Left cardiac atrium (tissue), 4 donors: ENCODE measurements around the gene KCNK1. TPM values are rescaled to one million over a fixed set of nuclear protein-coding genes. Genes with fewer than 3 reads are reported as not detected.
A peak's percentile ranks its signal among the peaks of the same experiment; 100 is the strongest.
"Not testable (repeated sequence)": the region's sequence is repeated elsewhere in the genome, so short reads cannot be mapped to it uniquely, and the experiment has no call there.

Source experiments
- ATAC-seq, 2 donors: fragments of 200-7000 bp; cut with Tn5 transposase; one replicate each; pipeline ENCODE4 v1.9.1; 2020; ENCODE audit warnings: mild to moderate bottlenecking in 2 of 2, moderate library complexity in 2 of 2
- DNase-seq: peaks from one replicate; pipeline ENCODE4 v3.0.0-alpha.2; 2020
- intact Hi-C, 2 donors: fragments of 100-400 bp; cut with DNase I; formaldehyde crosslinking; loops; one replicate each; pipeline versions ENCODE4 v1.14.1 to v1.15.1; 2022 to 2023
- total RNA-seq, 2 donors: library from RNA; stranded (reverse); fragmentation: NEBNext Ultra II Directional; extraction: Animal tissue kit (Norgen Biotek cat#: 25700); gene quantifications; one replicate each; pipeline ENCODE4 v1.2.1, GENCODE V29; 2021
- donor health status: DM: no; HTN: yes; CAD: no.
- donor health status: DM: no; HTN: yes; CAD: no; lungs with severe emphysema.
- donor health status: DM: yes; HTN: yes; CAD: no.
- donor health status: Dilated cardiomyopathy.

The KCNK1 gene
- total RNA-seq, 2 donors from 2014 or later, result 60.9 to 69.6 TPM

- no peak for ATAC-seq
- no peak for DNase-seq
- intact Hi-C loops, result no loop called here
Measured at GRCh38 chr1:233659495-233659894, 45.6 kb downstream of the KCNK1 start.

DNA sequence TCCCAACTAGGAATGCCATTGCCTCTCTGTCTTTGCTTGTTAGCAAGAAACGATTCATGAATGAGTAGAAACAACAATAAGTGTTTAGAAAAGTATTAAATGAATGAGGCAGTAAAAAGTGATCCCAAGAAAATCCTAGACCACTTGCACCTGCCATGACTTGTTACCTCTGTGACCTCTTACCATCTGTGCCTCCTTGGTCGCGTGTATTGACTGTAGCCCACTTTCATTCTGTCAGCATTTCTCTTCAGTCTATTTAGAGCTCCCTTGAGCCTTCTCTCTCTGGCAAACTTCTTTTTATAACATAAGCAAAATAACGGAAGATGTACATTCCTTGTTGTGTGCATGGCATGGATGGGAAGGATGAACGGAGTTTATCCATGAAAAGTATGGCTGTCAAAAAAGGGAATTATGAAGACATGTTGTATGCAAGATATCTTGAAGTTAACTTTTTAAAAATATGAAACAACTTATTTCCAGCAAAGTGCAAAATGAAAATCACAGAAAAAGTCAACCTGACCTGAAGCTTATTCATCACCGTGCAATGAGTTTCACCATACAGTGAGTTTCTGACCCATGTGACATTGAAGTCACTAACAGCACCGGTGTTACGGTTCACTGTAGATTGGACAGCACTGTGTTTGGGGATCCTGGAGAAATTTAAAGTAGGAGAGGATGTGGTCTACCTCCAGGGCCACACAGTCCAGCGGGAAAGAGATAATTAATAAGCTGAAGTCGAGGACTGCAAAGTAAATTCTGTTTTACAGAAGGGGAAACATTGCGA, 47.7 kb downstream of the KCNK1 start:
- intact Hi-C loops, result no loop called here
- DNase-seq (no peak), ATAC-seq (no peak)

- DNase-seq (no peak), ATAC-seq (no peak)
- intact Hi-C loops, result no loop called here
Measured at GRCh38 chr1:233662575-233663304, 48.8 kb downstream of the KCNK1 start.

- DNase-seq (no peak), ATAC-seq (peak; percentile 8 to 17)
- intact Hi-C loops, result no loop called here
Measured at GRCh38 chr1:233664253-233664652, 50.3 kb downstream of the KCNK1 start.

GRCh38 chr1:233664804-233665574, 51.1 kb downstream of the KCNK1 start:
- ATAC-seq (peak in 1 of 2 donors; percentile 42), DNase-seq (no peak)
- intact Hi-C loops, result no loop called here

GRCh38 chr1:233665575-233666270, 51.8 kb downstream of the KCNK1 start:
- intact Hi-C loops, result no loop called here
- DNase-seq (peak; percentile 43), ATAC-seq (peak; percentile 76 to 85)

GRCh38 chr1:233667741-233668140, 53.8 kb downstream of the KCNK1 start:
- intact Hi-C loops, result loop anchor here in 1 of 2 donors (2.0 kb wide), 1 partner anchor 55 kb away; no protein-coding TSS in a partner anchor
- ATAC-seq (no peak), DNase-seq (no peak)

DNA sequence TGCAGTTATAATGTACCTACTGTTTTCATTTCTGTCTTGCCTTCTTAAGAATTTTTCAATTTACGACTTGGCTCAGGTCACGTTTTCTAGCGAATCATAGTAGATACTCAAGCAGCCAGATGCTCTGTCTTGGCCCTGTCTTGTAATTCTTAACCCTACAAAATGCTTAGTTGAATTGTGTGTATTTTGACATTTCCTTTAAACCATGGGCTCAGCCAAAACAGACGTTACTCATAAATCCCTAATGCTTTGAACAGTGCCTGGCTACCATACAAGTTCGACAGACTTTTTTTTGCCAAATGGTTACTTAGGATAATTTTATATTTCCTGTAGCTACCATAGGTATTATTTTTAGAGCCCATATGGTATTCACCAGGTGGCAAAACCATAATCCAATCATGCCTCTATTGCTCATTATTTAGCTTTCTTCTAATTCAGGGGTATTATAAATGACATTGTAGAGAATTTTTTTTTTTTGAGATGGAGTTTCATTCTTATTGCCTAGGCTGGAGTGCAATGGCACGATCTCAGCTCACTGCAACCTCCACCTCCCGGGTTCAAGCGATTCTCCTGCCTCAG, 54.3 kb downstream of the KCNK1 start:
- intact Hi-C loops, result loop anchor here in 1 of 2 donors (2.0 kb wide), 1 partner anchor 55 kb away; no protein-coding TSS in a partner anchor
- no peak for DNase-seq
- ATAC-seq, result peak in 1 of 2 donors; percentile 52

DNA sequence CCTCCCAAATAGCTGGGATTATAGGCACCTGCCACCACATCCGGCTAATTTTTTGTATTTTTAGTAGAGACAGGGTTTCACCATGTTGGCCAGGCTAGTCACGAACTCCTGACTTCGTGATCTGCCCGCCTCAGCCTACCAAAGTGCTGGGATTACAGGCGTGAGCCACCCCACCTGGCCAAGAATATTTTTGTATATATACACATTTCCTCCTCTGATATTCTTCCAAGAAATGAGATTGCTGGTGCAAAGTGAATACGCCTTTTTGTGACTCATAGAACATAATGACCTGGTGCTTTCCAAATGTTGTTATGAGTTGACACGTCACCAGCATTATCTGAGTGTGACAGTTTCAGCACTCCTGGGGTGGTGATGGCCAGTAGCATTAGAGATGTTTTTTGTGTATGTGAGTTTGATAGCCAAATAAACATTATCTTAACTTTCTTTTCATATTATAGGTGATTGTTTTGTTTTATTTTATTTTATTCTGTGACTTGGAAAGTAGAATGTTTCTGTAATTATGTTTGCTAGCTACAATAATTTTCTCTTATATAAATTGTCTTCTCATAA, 54.9 kb downstream of the KCNK1 start:
- peak; percentile 64 to 75 for ATAC-seq
- intact Hi-C loops, result loop anchor here in 1 of 2 donors (2.0 kb wide), 1 partner anchor 54 kb away; no protein-coding TSS in a partner anchor

GRCh38 chr1:233670363-233670762, 56.5 kb downstream of the KCNK1 start:
- ATAC-seq, DNase-seq, intact Hi-C loops: not testable (repeated sequence)

More for the DNA sequence above, 54.9 kb downstream of the KCNK1 start:
- no peak for DNase-seq

- no peak for DNase-seq
- ATAC-seq, result no peak
- intact Hi-C loops, result no loop called here
Measured at GRCh38 chr1:233671286-233671685, 57.4 kb downstream of the KCNK1 start.

DNA sequence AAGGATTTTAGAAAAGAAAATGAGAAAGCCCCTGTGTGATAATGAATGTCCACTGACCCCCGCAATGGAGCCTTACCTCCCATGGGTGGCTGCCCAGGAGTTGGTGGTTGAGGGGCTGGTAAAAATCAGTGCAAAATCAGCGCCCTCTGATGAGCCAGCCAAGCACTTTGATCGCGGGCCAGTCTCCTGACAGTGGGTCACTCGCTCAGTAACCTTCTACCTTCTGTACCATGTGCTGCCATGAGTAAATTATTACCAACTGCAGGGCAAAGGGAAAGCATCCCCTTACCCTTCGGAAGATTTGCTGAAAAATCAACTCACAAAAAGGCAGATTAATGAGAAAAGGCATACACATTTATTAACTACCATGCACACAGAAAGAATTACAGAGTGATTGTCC, 58.8 kb downstream of the KCNK1 start:
- DNase-seq, result no peak
- intact Hi-C loops, result no loop called here
- no peak for ATAC-seq

- intact Hi-C loops, result no loop called here
- DNase-seq (no peak), ATAC-seq (no peak)
Measured at GRCh38 chr1:233673261-233673946, 59.5 kb downstream of the KCNK1 start.

- intact Hi-C loops, result no loop called here
- ATAC-seq, result peak in 1 of 2 donors; percentile 54
- no peak for DNase-seq
Measured at GRCh38 chr1:233673947-233674431, 60.1 kb downstream of the KCNK1 start.

DNA sequence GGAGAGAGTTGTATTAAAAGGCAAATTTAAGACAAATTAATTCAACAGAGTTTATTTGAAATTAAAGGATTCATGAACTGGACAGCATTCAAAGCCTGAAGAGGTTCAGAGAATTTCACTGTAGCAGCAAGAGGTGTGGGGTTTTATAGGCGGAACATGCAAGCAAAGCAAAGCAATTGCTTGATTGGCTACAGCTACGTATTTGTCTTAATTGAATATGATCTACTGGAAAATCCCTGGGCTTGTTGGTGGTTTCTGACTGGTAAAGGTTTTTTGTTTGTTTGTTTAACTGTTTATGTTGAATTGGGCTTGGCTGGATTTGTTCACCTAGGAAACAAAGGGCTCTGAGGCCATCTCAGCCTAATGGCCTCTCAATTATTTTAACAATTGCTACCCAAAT, 61.5 kb downstream of the KCNK1 start:
- ATAC-seq, result no peak
- DNase-seq, result no peak
- intact Hi-C loops, result no loop called here

DNA sequence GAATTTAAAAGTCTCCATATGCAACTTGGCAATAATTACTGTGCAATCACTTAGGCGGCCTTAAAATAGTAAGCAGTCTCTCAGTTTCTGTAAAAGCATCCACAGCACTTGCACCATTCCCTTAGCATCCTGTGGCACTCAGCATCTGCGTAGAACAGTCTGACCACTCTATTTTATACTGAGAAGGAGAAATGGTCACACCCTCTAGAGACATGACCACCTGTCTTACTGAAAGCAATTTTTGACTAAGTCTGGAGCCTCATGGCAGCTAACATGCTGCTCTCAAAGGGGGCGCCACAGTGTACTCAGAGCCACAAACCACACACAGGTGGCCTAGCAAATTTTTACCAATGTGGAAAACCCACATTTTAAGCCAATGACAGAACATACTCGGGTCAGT, 62.0 kb downstream of the KCNK1 start:
- no peak for ATAC-seq
- DNase-seq, result no peak
- intact Hi-C loops, result no loop called here

DNA sequence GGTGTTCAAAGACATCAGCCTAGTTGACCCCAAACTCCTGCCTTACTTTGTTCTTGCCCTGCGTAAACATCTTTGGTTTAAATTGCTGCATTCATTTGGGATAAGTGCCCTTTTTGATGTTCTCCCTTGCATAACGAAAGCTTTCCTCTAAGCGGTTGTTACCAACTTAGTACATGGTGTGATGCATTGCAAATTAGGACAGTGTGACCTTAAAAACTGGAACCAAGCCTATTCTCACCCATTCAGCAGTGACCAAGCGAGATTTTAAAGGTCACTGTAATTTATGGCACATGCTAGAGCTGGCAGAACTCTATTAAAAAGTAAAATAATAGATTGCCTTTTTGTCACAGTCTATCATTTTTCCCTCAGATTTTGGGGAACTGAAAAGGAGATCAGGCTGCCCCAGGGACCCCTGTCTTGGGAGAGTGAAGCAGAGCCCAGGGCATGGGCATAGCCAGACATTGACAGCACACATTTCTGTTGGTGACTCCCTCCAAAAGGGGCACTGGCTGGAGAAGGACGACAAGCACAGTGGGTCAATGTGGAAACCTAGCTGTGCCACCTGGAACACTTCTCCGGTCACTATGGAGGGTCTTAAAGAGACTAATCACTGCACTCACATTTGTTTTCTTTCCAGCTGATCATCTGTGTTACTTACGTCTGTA, 63.9 kb downstream of the KCNK1 start:
- intact Hi-C loops, result no loop called here
- DNase-seq (no peak), ATAC-seq (peak; percentile 72 to 75)
